Erythroblast (primary cell): ENCODE measurements around the gene NPIPA2.
"Not testable (repeated sequence)": the region's sequence is repeated elsewhere in the genome, so short reads cannot be mapped to it uniquely, and the experiment has no call there.

Source experiments
- GATA1 ChIP-seq: IDR thresholded peaks from 2 replicates; pipeline ENCODE4 v1.6.1; 2011; ENCODE audit warnings: low read depth, mild to moderate bottlenecking, control low read depth, low read length, moderate library complexity
- POLR2A ChIP-seq: IDR thresholded peaks from 2 replicates; pipeline ENCODE4 v1.6.1; 2011; ENCODE audit warnings: mild to moderate bottlenecking, low read length

GRCh38 chr16:14742273-14743128, at the start of gene NPIPA2:
- TF ChIP-seq POLR2A, GATA1: not testable (repeated sequence)
